CD4-positive, CD25-positive, alpha-beta regulatory T cell (primary cell): Measurements from ENCODE around the gene FHL1. TPM values are rescaled to one million over a fixed set of nuclear protein-coding genes. Genes with fewer than 3 reads are reported as not detected.
A peak's percentile ranks its signal among the peaks of the same experiment; 100 is the strongest.
"Not testable (repeated sequence)": the region's sequence is repeated elsewhere in the genome, so short reads cannot be mapped to it uniquely, and the experiment has no call there.

ENCODE experiments used
- ATAC-seq, 2 donors: fragments of 150-1000 bp; cut with Tn5 transposase; one replicate each; pipeline ENCODE4 v1.10.0; 2021; ENCODE audit warnings: low read depth in 2 of 2, moderate number of reproducible peaks in 2 of 2, moderate library complexity in 1 of 2
- DNase-seq, 3 donors: peaks; one replicate each; pipeline versions ENCODE4 v3.0.0 to v3.0.0-alpha.2; 2012 to 2022; ENCODE audit warnings: mixed read lengths in 1 of 3
- H3K27ac ChIP-seq: one replicate; pipeline ENCODE4 v1.7.0; 2013; ENCODE audit warnings: mild to moderate bottlenecking, low read length; ENCODE audit not compliant: insufficient read depth, poor library complexity, severe bottlenecking
- H3K27me3 ChIP-seq: one replicate; pipeline ENCODE4 v1.7.0; 2013; ENCODE audit warnings: low read length; ENCODE audit not compliant: control insufficient read depth, insufficient read depth
- H3K36me3 ChIP-seq: one replicate; pipeline ENCODE4 v1.7.0; 2013; ENCODE audit warnings: mild to moderate bottlenecking, low read length, moderate library complexity; ENCODE audit not compliant: control insufficient read depth, insufficient read depth
- H3K4me1 ChIP-seq: 2 replicates; pipeline ENCODE4 v1.7.0; 2013; ENCODE audit warnings: mild to moderate bottlenecking, low read length; ENCODE audit not compliant: insufficient read depth, control insufficient read depth, poor library complexity, severe bottlenecking
- H3K4me3 ChIP-seq: one replicate; pipeline ENCODE4 v1.7.0; 2013; ENCODE audit warnings: low read depth, mild to moderate bottlenecking, low read length, moderate library complexity
- H3K9me3 ChIP-seq, 2 experiments: 1 replicate in 1 of 2; 2 replicates in 1 of 2; pipeline ENCODE4 v1.7.0; 2013; ENCODE audit warnings: low read length in 2 of 2, mild to moderate bottlenecking in 1 of 2, moderate library complexity in 1 of 2; ENCODE audit not compliant: control insufficient read depth in 2 of 2
- H3K27ac Mint-ChIP-seq, 3 donors: one replicate each; pipeline ENCODE4 v1.8.0; 2020 to 2022; ENCODE audit warnings: mild to moderate bottlenecking in 3 of 3, mixed read lengths in 3 of 3, moderate library complexity in 2 of 3
- H3K27me3 Mint-ChIP-seq: one replicate; pipeline ENCODE4 v1.8.0; 2022; ENCODE audit warnings: mild to moderate bottlenecking, mixed read lengths
- H3K36me3 Mint-ChIP-seq: one replicate; pipeline ENCODE4 v1.8.0; 2020; ENCODE audit warnings: mixed read lengths
- H3K4me1 Mint-ChIP-seq, 4 donors: one replicate each; pipeline ENCODE4 v1.8.0; 2020 to 2022; ENCODE audit warnings: mixed read lengths in 4 of 4, mild to moderate bottlenecking in 1 of 4
- H3K4me3 Mint-ChIP-seq, 4 donors: one replicate each; pipeline ENCODE4 v1.8.0; 2020 to 2022; ENCODE audit warnings: mild to moderate bottlenecking in 4 of 4, mixed read lengths in 4 of 4, moderate library complexity in 3 of 4
- H3K9me3 Mint-ChIP-seq, 7 donors: one replicate each; pipeline ENCODE4 v1.8.0; 2020 to 2022; ENCODE audit warnings: mixed read lengths in 7 of 7, mild to moderate bottlenecking in 3 of 7, moderate library complexity in 2 of 7
- polyA plus RNA-seq, 4 donors: library from polyadenylated mRNA; unstranded; fragments of 300-500 nt; fragmentation: Illumina TruSeq; gene quantifications; one replicate each; pipeline ENCODE4 v1.2.3, GENCODE V29; 2021
- total RNA-seq: library from RNA; stranded (reverse); gene quantifications from one replicate; pipeline ENCODE4 v1.2.3, GENCODE V29; 2022

FHL1 gene
- total and polyA plus RNA-seq, 5 donors from 2014 or later = 3.8 to 24.5 (median 15.7) TPM

- H3K4me1 ChIP-seq = no peaks in the 10 kb centered on the region
- no peak overlapping the region for H3K27ac ChIP-seq
- no peaks in the 10 kb centered on the region for H3K9me3 ChIP-seq
- DNase-seq (no peak), ATAC-seq (no peak)
- Mint-ChIP-seq H3K9me3 (no peaks in the 10 kb centered on the region), H3K27me3 (no peaks in the 10 kb centered on the region), H3K4me1 (no peaks in the 10 kb centered on the region), H3K27ac (no peak overlapping the region), H3K4me3 (no peak overlapping the region), H3K36me3 (peaks cover 11% of the 10 kb centered on the region)
- no peaks in the 10 kb centered on the region for H3K27me3 ChIP-seq
- peaks cover 23% of the 10 kb centered on the region for H3K36me3 ChIP-seq
- no peak overlapping the region for H3K4me3 ChIP-seq
Measured at GRCh38 chrX:136221851-136222513, 74.6 kb downstream of the FHL1 start.

GRCh38 chrX:136227074-136227473, 79.7 kb downstream of the FHL1 start:
- Mint-ChIP-seq H3K4me1 (peaks cover 0 to 15% (median 9%) of the 10 kb centered on the region in 4 donors), H3K9me3 (no peaks in the 10 kb centered on the region), H3K4me3 (no peak overlapping the region), H3K27me3 (no peaks in the 10 kb centered on the region), H3K36me3 (peaks cover 18% of the 10 kb centered on the region), H3K27ac (peak overlapping the region in 2 of 3 donors; percentile 44 to 69)
- no peaks in the 10 kb centered on the region for H3K27me3 ChIP-seq
- ATAC-seq (no peak), DNase-seq (no peak)
- H3K4me3 ChIP-seq = no peak overlapping the region
- H3K36me3 ChIP-seq = peaks cover 13% of the 10 kb centered on the region
- H3K9me3 ChIP-seq = no peaks in the 10 kb centered on the region
- H3K27ac ChIP-seq = no peak overlapping the region
- H3K4me1 ChIP-seq = no peaks in the 10 kb centered on the region

GRCh38 chrX:136227948-136228838, 80.9 kb downstream of the FHL1 start:
- Histone ChIP-seq H3K4me1 (no peaks in the 10 kb centered on the region), H3K9me3 (no peaks in the 10 kb centered on the region), H3K4me3 (peak overlapping the region; percentile 10), H3K27me3 (no peaks in the 10 kb centered on the region), H3K36me3 (peaks cover 12% of the 10 kb centered on the region), H3K27ac (peak overlapping the region; percentile 5)
- ATAC-seq = peak; percentile 81 to 88
- peak overlapping the region in 2 of 3 donors; percentile 23 to 45 for H3K27ac Mint-ChIP-seq
- DNase-seq = peak in 1 of 3 donors; percentile 75
- no peaks in the 10 kb centered on the region for H3K27me3 Mint-ChIP-seq
- H3K4me3 Mint-ChIP-seq = no peak overlapping the region
- peaks cover 0 to 15% (median 9%) of the 10 kb centered on the region in 4 donors for H3K4me1 Mint-ChIP-seq
- H3K36me3 Mint-ChIP-seq = peaks cover 16% of the 10 kb centered on the region
- no peaks in the 10 kb centered on the region for H3K9me3 Mint-ChIP-seq

GRCh38 chrX:136228839-136229207, 81.5 kb downstream of the FHL1 start:
- H3K27ac Mint-ChIP-seq = peak overlapping the region in 1 of 3 donors; percentile 26

GRCh38 chrX:136237074-136237473, 89.7 kb downstream of the FHL1 start:
- peak overlapping the region in 1 of 4 donors; percentile 84 for H3K4me3 Mint-ChIP-seq
- peaks cover 0 to 5% (median 3%) of the 10 kb centered on the region in 4 donors for H3K4me1 Mint-ChIP-seq
- peak; percentile 55 to 64 for ATAC-seq
- DNase-seq = peak in 2 of 3 donors; percentile 9 to 33
- H3K4me3 ChIP-seq = peak overlapping the region; percentile 34
- H3K36me3 Mint-ChIP-seq = peaks cover 17% of the 10 kb centered on the region
- no peaks in the 10 kb centered on the region for H3K9me3 ChIP-seq
- H3K27me3 Mint-ChIP-seq = no peaks in the 10 kb centered on the region
- H3K9me3 Mint-ChIP-seq = no peaks in the 10 kb centered on the region
- peaks cover 13% of the 10 kb centered on the region for H3K36me3 ChIP-seq
- H3K27ac Mint-ChIP-seq = no peak overlapping the region
- no peak overlapping the region for H3K27ac ChIP-seq
- H3K27me3 ChIP-seq = no peaks in the 10 kb centered on the region
- no peaks in the 10 kb centered on the region for H3K4me1 ChIP-seq

More at GRCh38 chrX:136228839-136229207, 81.5 kb downstream of the FHL1 start:
- Histone ChIP-seq H3K27ac (no peak overlapping the region), H3K36me3 (peaks cover 9% of the 10 kb centered on the region), H3K4me3 (peak overlapping the region; percentile 10), H3K27me3 (no peaks in the 10 kb centered on the region), H3K4me1 (no peaks in the 10 kb centered on the region), H3K9me3 (no peaks in the 10 kb centered on the region)
- Mint-ChIP-seq H3K27me3 (no peaks in the 10 kb centered on the region), H3K4me3 (no peak overlapping the region), H3K4me1 (peaks cover 0 to 15% (median 9%) of the 10 kb centered on the region in 4 donors), H3K36me3 (peaks cover 16% of the 10 kb centered on the region), H3K9me3 (no peaks in the 10 kb centered on the region)
- peak in 1 of 3 donors; percentile 13 for DNase-seq
- no peak for ATAC-seq

- H3K27me3 ChIP-seq, H3K27ac Mint-ChIP-seq, H3K4me1 ChIP-seq, H3K4me3 ChIP-seq, DNase-seq, H3K27me3 Mint-ChIP-seq, H3K9me3 Mint-ChIP-seq, H3K4me3 Mint-ChIP-seq, ATAC-seq, H3K4me1 Mint-ChIP-seq, H3K27ac ChIP-seq, H3K9me3 ChIP-seq: not testable (repeated sequence)
- H3K36me3 Mint-ChIP-seq = peaks cover 22% of the 10 kb centered on the region
- H3K36me3 ChIP-seq = peaks cover 19% of the 10 kb centered on the region
Measured at GRCh38 chrX:136237849-136238248, 90.5 kb downstream of the FHL1 start.

GRCh38 chrX:136246201-136246600, 98.9 kb downstream of the FHL1 start:
- no peaks in the 10 kb centered on the region for H3K9me3 Mint-ChIP-seq
- Histone ChIP-seq H3K27me3 (no peaks in the 10 kb centered on the region), H3K36me3 (peaks cover 19% of the 10 kb centered on the region), H3K4me1 (peaks cover 4% of the 10 kb centered on the region), H3K27ac (no peak overlapping the region), H3K4me3 (no peak overlapping the region), H3K9me3 (no peaks in the 10 kb centered on the region)
- H3K4me1 Mint-ChIP-seq = peaks cover 0 to 5% (median 4%) of the 10 kb centered on the region in 4 donors
- ATAC-seq (no peak), DNase-seq (no peak)
- H3K36me3 Mint-ChIP-seq = peaks cover 8% of the 10 kb centered on the region
- no peak overlapping the region for H3K4me3 Mint-ChIP-seq
- no peaks in the 10 kb centered on the region for H3K27me3 Mint-ChIP-seq
- no peak overlapping the region for H3K27ac Mint-ChIP-seq
